ENCODE results near the gene PRODH.
"Not testable (repeated sequence)": the region's sequence is repeated elsewhere in the genome, so short reads cannot be mapped to it uniquely, and the experiment has no call there.

The PRODH gene

GRCh38 chr22:18958738-18959137, 22.6 kb upstream of the PRODH start:
- POLR2A ChIA-PET, CTCF ChIA-PET: not testable (repeated sequence)

GRCh38 chr22:18958321-18958705, 22.2 kb upstream of the PRODH start:
- H3K4me1 ChIP-seq (ENCODE audit: control insufficient read depth, insufficient read depth, low read length); POLR2A ChIA-PET; H3K4me3 ChIP-seq (ENCODE audit: low read depth, low read length); H3K9me3 ChIP-seq (ENCODE audit: control insufficient read depth, insufficient read depth, low read depth, low read length); H3K27ac ChIP-seq (ENCODE audit: extremely low read depth, low read depth, low read length); CTCF ChIA-PET; H3K36me3 ChIP-seq (ENCODE audit: control insufficient read depth in 2 of 2, insufficient read depth in 1 of 2, low read length in 2 of 2): not testable (repeated sequence)

More at GRCh38 chr22:18958738-18959137, 22.6 kb upstream of the PRODH start:
- not testable (repeated sequence) for H3K27ac ChIP-seq (ENCODE audit: extremely low read depth, low read depth, low read length); H3K36me3 ChIP-seq (ENCODE audit: control insufficient read depth in 2 of 2, insufficient read depth in 1 of 2, low read length in 2 of 2); H3K4me3 ChIP-seq (ENCODE audit: low read depth, low read length); H3K9me3 ChIP-seq (ENCODE audit: control insufficient read depth, insufficient read depth, low read depth, low read length); H3K4me1 ChIP-seq (ENCODE audit: control insufficient read depth, insufficient read depth, low read length)

- H3K36me3 ChIP-seq (ENCODE audit: control insufficient read depth in 2 of 2, insufficient read depth in 1 of 2, low read length in 2 of 2); POLR2A ChIA-PET; CTCF ChIA-PET: not testable (repeated sequence)
Measured at GRCh38 chr22:18957621-18958320, 21.7 kb upstream of the PRODH start.

GRCh38 chr22:18956956-18957355, 20.9 kb upstream of the PRODH start:
- H3K4me1 ChIP-seq (ENCODE audit: control insufficient read depth, insufficient read depth, low read length); H3K9me3 ChIP-seq (ENCODE audit: control insufficient read depth, insufficient read depth, low read depth, low read length); H3K27ac ChIP-seq (ENCODE audit: extremely low read depth, low read depth, low read length); H3K36me3 ChIP-seq (ENCODE audit: control insufficient read depth in 2 of 2, insufficient read depth in 1 of 2, low read length in 2 of 2); H3K4me3 ChIP-seq (ENCODE audit: low read depth, low read length); CTCF ChIA-PET: not testable (repeated sequence)
- POLR2A ChIA-PET = interaction anchor here (0.7 kb wide), 1 partner anchor 382 kb away, joined by 3 read pairs; no protein-coding TSS in a partner anchor

More at GRCh38 chr22:18957621-18958320, 21.7 kb upstream of the PRODH start:
- H3K4me1 ChIP-seq (ENCODE audit: control insufficient read depth, insufficient read depth, low read length); H3K4me3 ChIP-seq (ENCODE audit: low read depth, low read length); H3K27ac ChIP-seq (ENCODE audit: extremely low read depth, low read depth, low read length); H3K9me3 ChIP-seq (ENCODE audit: control insufficient read depth, insufficient read depth, low read depth, low read length): not testable (repeated sequence)

- POLR2A ChIA-PET; H3K36me3 ChIP-seq (ENCODE audit: control insufficient read depth in 2 of 2, insufficient read depth in 1 of 2, low read length in 2 of 2); H3K27ac ChIP-seq (ENCODE audit: extremely low read depth, low read depth, low read length); H3K4me1 ChIP-seq (ENCODE audit: control insufficient read depth, insufficient read depth, low read length); H3K4me3 ChIP-seq (ENCODE audit: low read depth, low read length); H3K9me3 ChIP-seq (ENCODE audit: control insufficient read depth, insufficient read depth, low read depth, low read length): not testable (repeated sequence)
- CTCF ChIA-PET = interaction anchor here (1.1 to 1.4 kb wide), 2 partner anchors 80 to 674 kb away, joined by 4 to 6 read pairs; no protein-coding TSS in a partner anchor
Measured at GRCh38 chr22:18956121-18956895, 20.2 kb upstream of the PRODH start.

GRCh38 chr22:18955696-18956095, 19.6 kb upstream of the PRODH start:
- no peaks in the 10 kb centered on the region for H3K36me3 ChIP-seq (ENCODE audit: control insufficient read depth in 2 of 2, insufficient read depth in 1 of 2, low read length in 2 of 2)
- H3K27ac ChIP-seq (ENCODE audit: extremely low read depth, low read depth, low read length) = no peak overlapping the region
- TF ChIP-seq YY2 (tag by site-specific recombination; IDR thresholded peaks at IDR 0.05) = no peak
- no peak for TF ChIP-seq ZNF488 (tag by site-specific recombination; IDR thresholded peaks at IDR 0.05)
- no peak for TF ChIP-seq MZF1 (tag by site-specific recombination; IDR thresholded peaks at IDR 0.05; ENCODE audit: borderline replicate concordance)
- no peak overlapping the region for H3K4me3 ChIP-seq (ENCODE audit: low read depth, low read length)
- H3K4me1 ChIP-seq (ENCODE audit: control insufficient read depth, insufficient read depth, low read length) = no peaks in the 10 kb centered on the region
- CTCF ChIA-PET = interaction anchor here (0.6 to 1.4 kb wide), 3 partner anchors 80 to 674 kb away, joined by 3 to 6 read pairs (median 4); no protein-coding TSS in a partner anchor
- POLR2A ChIA-PET = no interaction called here
- no peaks in the 10 kb centered on the region for H3K9me3 ChIP-seq (ENCODE audit: control insufficient read depth, insufficient read depth, low read depth, low read length)

GRCh38 chr22:18954990-18955571, 19.0 kb upstream of the PRODH start:
- Histone ChIP-seq H3K27ac (ENCODE audit: extremely low read depth, low read depth, low read length) (no peak overlapping the region), H3K4me3 (ENCODE audit: low read depth, low read length) (no peak overlapping the region), H3K36me3 (ENCODE audit: control insufficient read depth in 2 of 2, insufficient read depth in 1 of 2, low read length in 2 of 2) (no peaks in the 10 kb centered on the region), H3K9me3 (ENCODE audit: control insufficient read depth, insufficient read depth, low read depth, low read length) (no peaks in the 10 kb centered on the region), H3K4me1 (ENCODE audit: control insufficient read depth, insufficient read depth, low read length) (no peaks in the 10 kb centered on the region)
- no peak for TF ChIP-seq PATZ1 (tag by site-specific recombination; IDR thresholded peaks at IDR 0.05)
- no peak for TF ChIP-seq ZNF843 (tag by site-specific recombination; IDR thresholded peaks at IDR 0.05)
- CTCF ChIA-PET = interaction anchor here (0.6 to 1.4 kb wide), 3 partner anchors 81 to 675 kb away, joined by 3 to 6 read pairs (median 4); no protein-coding TSS in a partner anchor
- POLR2A ChIA-PET = no interaction called here

Data from HEK293 (cell line).